HepG2 (cell line): Measurements from ENCODE around the gene SRRM2. TPM values are rescaled to one million over a fixed set of nuclear protein-coding genes. Genes with fewer than 3 reads are reported as not detected.

Experiments used
- ATAC-seq: fragments of 200-7000 bp; cut with Tn5 transposase; 3 replicates; pipeline ENCODE4 v1.9.1; 2020; ENCODE audit warnings: mild to moderate bottlenecking, moderate library complexity
- BruUV-seq: library from RNA; stranded (reverse); fragments of 400-500 nt; replicated peaks from 2 replicates; lab custom pipeline; 2021; lab: Mats Ljungman, UMichigan
- CTCF ChIA-PET: fragments of 300-600 bp; formaldehyde crosslinking; extraction: SDS; loops from one replicate; lab custom pipeline; 2021; ENCODE audit warnings: low total read pairs, inconsistent platforms, low intra/inter-chr PET ratio; lab: Yijun Ruan, JAX
- POLR2A ChIA-PET: fragments of 350-600 bp; sonication (Branson Sonifier 250); formaldehyde crosslinking; loops from one replicate; lab custom pipeline; 2020; ENCODE audit warnings: antibody characterized with exemption, inconsistent platforms; lab: Yijun Ruan, JAX
- DNase-seq: peaks from one replicate; pipeline ENCODE4 v3.0.0-alpha.2; 2015; ENCODE audit warnings: low spot score
- FAIRE-seq: peaks from 3 replicates; lab custom pipeline; 2011; peaks lifted over from hg19 to GRCh38; lab: Jason Lieb, UNC
- H2AFZ ChIP-seq: one replicate; pipeline ENCODE4 v1.6.1; 2011; ENCODE audit warnings: low read length, inconsistent platforms
- H3K27ac ChIP-seq: fragments of 300-600 bp; 3 replicates; pipeline ENCODE4 v1.8.0; 2011; ENCODE audit warnings: mixed run types, mild to moderate bottlenecking, mixed read lengths, low read length, inconsistent platforms; ENCODE audit not compliant: insufficient read depth; ENCODE audit errors: extremely low read length
- H3K27me3 ChIP-seq, 2 experiments: fragments of 200-600 bp in 1 of 2; 2 replicates in 1 of 2; 3 replicates in 1 of 2; pipeline versions ENCODE4 v1.6.0 to v1.8.0; 2011; ENCODE audit warnings: low read length in 2 of 2, mild to moderate bottlenecking in 2 of 2, moderate library complexity in 2 of 2, inconsistent platforms in 1 of 2; ENCODE audit not compliant: insufficient read depth in 2 of 2, control insufficient read depth in 1 of 2
- H3K36me3 ChIP-seq, 2 experiments: fragments of 200-600 bp in 1 of 2; replicated peaks in 1 of 2; 2 replicates in 1 of 2; 3 replicates in 1 of 2; pipeline versions ENCODE4 v1.5.1 to v1.8.0; 2011; ENCODE audit warnings: low read length in 2 of 2, inconsistent platforms in 1 of 2; ENCODE audit not compliant: insufficient read depth in 2 of 2, control insufficient read depth in 1 of 2
- H3K4me1 ChIP-seq: 2 replicates; pipeline ENCODE4 v1.5.1; 2012; ENCODE audit warnings: low read length, inconsistent platforms; ENCODE audit not compliant: insufficient read depth
- H3K4me2 ChIP-seq: 2 replicates; pipeline ENCODE4 v1.6.0; 2011; ENCODE audit warnings: low read depth, low read length, inconsistent platforms
- H3K4me3 ChIP-seq, 3 experiments: fragments of 200-600 bp in 1 of 3; sonication (generic), shearing (Covaris generic) in 1 of 3; replicated peaks in 1 of 3; 2 replicates each; pipeline ENCODE4 v1.5.1; 2011 to 2016; ENCODE audit warnings: low read length in 3 of 3, inconsistent platforms in 2 of 3, low read depth in 2 of 3, mild to moderate bottlenecking in 2 of 3, control low read depth in 1 of 3, mixed read lengths in 1 of 3; ENCODE audit not compliant: insufficient read depth in 1 of 3
- H3K79me2 ChIP-seq: one replicate; pipeline ENCODE4 v1.6.1; 2011; ENCODE audit warnings: low read length, inconsistent platforms; ENCODE audit not compliant: insufficient read depth
- H3K9ac ChIP-seq: 2 replicates; pipeline ENCODE4 v1.6.0; 2011; ENCODE audit warnings: mild to moderate bottlenecking, low read depth, low read length, inconsistent platforms; ENCODE audit not compliant: insufficient read depth
- H3K9me3 ChIP-seq: 2 replicates; pipeline ENCODE4 v1.5.1; 2012; ENCODE audit warnings: mild to moderate bottlenecking, low read length
- H4K20me1 ChIP-seq: 2 replicates; pipeline ENCODE4 v1.6.0; 2011; ENCODE audit warnings: inconsistent platforms, mild to moderate bottlenecking, low read length, moderate library complexity; ENCODE audit not compliant: insufficient read depth
- AGO2 ChIP-seq: fragments of 200-400 bp; formaldehyde crosslinking; optimal IDR thresholded peaks from 2 replicates; pipeline ENCODE3; 2017; ENCODE audit warnings: mild to moderate bottlenecking, low read depth, low read length, moderate library complexity
- FLYWCH1 ChIP-seq: sonication (generic); formaldehyde crosslinking; IDR thresholded peaks from 2 replicates; pipeline ENCODE4 v1.8.1; 2023; ENCODE audit warnings: mild to moderate bottlenecking, missing genetic modification reagents
- FOXA1 ChIP-seq, 2 experiments: fragments of 450-650 bp in 1 of 2; sonication (generic) in 1 of 2; formaldehyde crosslinking in 1 of 2; IDR thresholded peaks; 2 replicates each; pipeline versions ENCODE4 v1.4.0 to v1.6.1; 2016 to 2020; ENCODE audit warnings: missing genetic modification reagents in 1 of 2
- HMG20B ChIP-seq: conservative IDR thresholded peaks from 2 replicates; pipeline ENCODE4 v1.6.1; 2016; ENCODE audit warnings: missing genetic modification reagents, missing compliant biosample characterization
- KDM1A ChIP-seq: IDR thresholded peaks from 2 replicates; pipeline ENCODE4 v1.6.1; 2016; ENCODE audit warnings: missing compliant biosample characterization
- POLR2AphosphoS2 ChIP-seq: IDR thresholded peaks from 2 replicates; pipeline ENCODE4 v1.6.1; 2011; ENCODE audit warnings: low read depth, low read length, improper control_type of control experiment
- RBFOX2 ChIP-seq: fragments of 200-400 bp; formaldehyde crosslinking; IDR thresholded peaks from 2 replicates; pipeline ENCODE4 v1.6.1; 2017; ENCODE audit warnings: low read depth, mild to moderate bottlenecking, low read length
- TBX2 ChIP-seq: sonication (generic); formaldehyde crosslinking; IDR thresholded peaks from 2 replicates; pipeline ENCODE4 v1.5.0; 2020; ENCODE audit warnings: missing genetic modification reagents, mild to moderate bottlenecking, borderline replicate concordance
- ZNF3 ChIP-seq: IDR thresholded peaks from 2 replicates; pipeline ENCODE4 v1.7.0; 2017; ENCODE audit warnings: inconsistent platforms
- ZNF446 ChIP-seq: sonication (generic); formaldehyde crosslinking; IDR thresholded peaks from 2 replicates; pipeline ENCODE4 v1.5.0; 2020; ENCODE audit warnings: mild to moderate bottlenecking, missing genetic modification reagents
- ZNF644 ChIP-seq: IDR thresholded peaks from 2 replicates; pipeline ENCODE4 v1.6.1; 2016; ENCODE audit warnings: low read depth
- whole genome bisulfite sequencing: methylation state at CpG from one replicate; pipeline ENCODE4 v1.1.6; 2017; ENCODE audit warnings: low lambda C conversion rate; 5-methylcytosine and 5-hydroxymethylcytosine counted together
- in situ Hi-C: cut with HindIII; loops from 2 replicates; pipeline ENCODE4 v1.10.0; 2017; ENCODE audit warnings: low pct_unique_long_range_greater_than_20kb; ENCODE audit not compliant: extremely low pct_ligation_motif_present
- intact Hi-C: fragments of 100-400 bp; cut with micrococcal nuclease; formaldehyde crosslinking; loops from one replicate; pipeline ENCODE4 v1.10.0; 2022; ENCODE audit not compliant: unreplicated experiment
- polyA plus RNA-seq, 8 experiments: library from polyadenylated mRNA; depleted of rRNA in 3 of 8; stranded (reverse) in 7 of 8; unstranded in 1 of 8; fragments of >200 nt; fragmentation: Illumina TruSeq in 4 of 8; extraction: Trizol in 4 of 8; gene quantifications; 2 replicates each; pipeline versions ENCODE4 v1.2.1 to v1.2.3, GENCODE V29; 2011 to 2016; ENCODE audit warnings: low read depth in 4 of 8, missing spikeins in 1 of 8, mixed read lengths in 1 of 8; ENCODE audit not compliant: insufficient read depth in 1 of 8
- total RNA-seq, 5 experiments: library from RNA; depleted of rRNA; stranded (reverse); fragments of >200 nt; fragmentation: Illumina TruSeq; extraction: Trizol; gene quantifications; 2 replicates each; pipeline ENCODE4 v1.2.3, GENCODE V29; 2016; ENCODE audit warnings: low read depth in 1 of 5

SRRM2 gene
- total and polyA plus RNA-seq, 2 of the 13 experiments (the other 11 are each of a cell fraction or from before 2014, with no cell fraction given): 50.4 to 112 TPM

GRCh38 chr16:2767140-2767731, 14.8 kb downstream of the SRRM2 start:
- Histone ChIP-seq H2AFZ (no peak overlapping the region), H3K27ac (no peak overlapping the region), H3K9me3 (no peaks in the 10 kb centered on the region), H4K20me1 (peaks cover 12% of the 10 kb centered on the region), H3K4me3 (no peak overlapping the region), H3K36me3 (peaks cover 47 to 98% of the 10 kb centered on the region in 2 experiments), H3K4me1 (no peaks in the 10 kb centered on the region), H3K27me3 (no peaks in the 10 kb centered on the region), H3K79me2 (peaks cover 22% of the 10 kb centered on the region), H3K9ac (no peak overlapping the region), H3K4me2 (no peak overlapping the region)
- POLR2A ChIA-PET: interaction anchor here (1.2 to 3.5 kb wide), 2 partner anchors 9 to 14 kb away, joined by 4 to 15 read pairs; partner anchors contain the start of gene SRRM2
- TF ChIP-seq AGO2: peak; percentile 95
- TF ChIP-seq TBX2 (CRISPR knock-in tag): peak; percentile 28; the same call in 1 of the 2 replicates
- TF ChIP-seq RBFOX2: peak; percentile 61
- TF ChIP-seq POLR2AphosphoS2: peak; percentile 5; the same call in 1 of the 2 replicates
- no peak for TF ChIP-seq ZNF446 (CRISPR knock-in tag)
- WGBS: 100% methylated on average over 3 of the region's 19 CpGs
- in situ Hi-C loops (no loop called here), intact Hi-C loops (no loop called here)
- FAIRE-seq: no peak
- ATAC-seq: no peak
- no TSS peak for BruUV-seq
- CTCF ChIA-PET: no interaction called here
- DNase-seq: no peak

- no peak overlapping the region for H3K27ac ChIP-seq
- H3K9me3 ChIP-seq: no peaks in the 10 kb centered on the region
- H2AFZ ChIP-seq: no peak overlapping the region
- no TSS peak for BruUV-seq
- no peak overlapping the region for H3K9ac ChIP-seq
- no peak overlapping the region for H3K4me3 ChIP-seq
- intact Hi-C loops: no loop called here
- FAIRE-seq (no peak), DNase-seq (no peak)
- in situ Hi-C loops: no loop called here
- peaks cover 12% of the 10 kb centered on the region for H4K20me1 ChIP-seq
- peaks cover 22% of the 10 kb centered on the region for H3K79me2 ChIP-seq
- no peaks in the 10 kb centered on the region for H3K27me3 ChIP-seq
- 97% methylated on average over 14 of the region's 14 CpGs for WGBS
- peaks cover 48 to 94% of the 10 kb centered on the region in 2 experiments for H3K36me3 ChIP-seq
- TF ChIP-seq FLYWCH1 (CRISPR knock-in tag) (no peak), ZNF644 (CRISPR knock-in tag) (no peak), POLR2AphosphoS2 (peak; percentile 81), HMG20B (CRISPR knock-in tag) (no peak), ZNF3 (CRISPR knock-in tag) (no peak), FOXA1 (IDR thresholded peaks at IDR 0.05) (no peak), FOXA1 (CRISPR knock-in tag; IDR thresholded peaks at IDR 0.05) (no peak), KDM1A (CRISPR knock-in tag) (no peak)
- TF ChIP-seq, all 625 proteins: peak for 1
- no peaks in the 10 kb centered on the region for H3K4me1 ChIP-seq
- ATAC-seq: no peak
- ChIA-PET CTCF (no interaction called here), POLR2A (interaction anchor here (3.5 kb wide), 1 partner anchor 15 kb away, joined by 15 read pairs; the partner anchor contains the start of gene SRRM2)
- H3K4me2 ChIP-seq: no peak overlapping the region
These were observed 15.5 kb downstream of the SRRM2 start for GRCh38 chr16:2767891-2768290.
